ENCODE data around the gene CYTH4. TPM values are rescaled to one million over a fixed set of nuclear protein-coding genes. Genes with fewer than 3 reads are reported as not detected.
"Not testable (repeated sequence)": the region's sequence is repeated elsewhere in the genome, so short reads cannot be mapped to it uniquely, and the experiment has no call there.

CYTH4 gene
- total RNA-seq, 2 experiments from 2014 or later = 30.5 to 34.0 TPM

GRCh38 chr22:37317698-37318210, 35.4 kb downstream of the CYTH4 start:
- Mint-ChIP-seq H3K4me1 (ENCODE audit: low read depth) (peaks cover 21% of the 10 kb centered on the region), H3K27ac (no peak overlapping the region), H3K27me3 (ENCODE audit: low read depth) (no peaks in the 10 kb centered on the region), H3K4me3 (no peak overlapping the region), H3K9me3 (no peaks in the 10 kb centered on the region), H3K36me3 (ENCODE audit: low read depth) (no peaks in the 10 kb centered on the region)
- CTCF ChIA-PET = interaction anchor here (0.7 to 6.7 kb wide), 11 partner anchors 13 to 250 kb away, joined by 3 to 63 read pairs (median 4); partner anchors contain the start of gene ELFN2
- intact Hi-C loops (cut with micrococcal nuclease) = loop anchor here (1.0 to 2.0 kb wide), 4 partner anchors 112 to 275 kb away; no protein-coding TSS in a partner anchor
- DNase-seq = no peak

DNA sequence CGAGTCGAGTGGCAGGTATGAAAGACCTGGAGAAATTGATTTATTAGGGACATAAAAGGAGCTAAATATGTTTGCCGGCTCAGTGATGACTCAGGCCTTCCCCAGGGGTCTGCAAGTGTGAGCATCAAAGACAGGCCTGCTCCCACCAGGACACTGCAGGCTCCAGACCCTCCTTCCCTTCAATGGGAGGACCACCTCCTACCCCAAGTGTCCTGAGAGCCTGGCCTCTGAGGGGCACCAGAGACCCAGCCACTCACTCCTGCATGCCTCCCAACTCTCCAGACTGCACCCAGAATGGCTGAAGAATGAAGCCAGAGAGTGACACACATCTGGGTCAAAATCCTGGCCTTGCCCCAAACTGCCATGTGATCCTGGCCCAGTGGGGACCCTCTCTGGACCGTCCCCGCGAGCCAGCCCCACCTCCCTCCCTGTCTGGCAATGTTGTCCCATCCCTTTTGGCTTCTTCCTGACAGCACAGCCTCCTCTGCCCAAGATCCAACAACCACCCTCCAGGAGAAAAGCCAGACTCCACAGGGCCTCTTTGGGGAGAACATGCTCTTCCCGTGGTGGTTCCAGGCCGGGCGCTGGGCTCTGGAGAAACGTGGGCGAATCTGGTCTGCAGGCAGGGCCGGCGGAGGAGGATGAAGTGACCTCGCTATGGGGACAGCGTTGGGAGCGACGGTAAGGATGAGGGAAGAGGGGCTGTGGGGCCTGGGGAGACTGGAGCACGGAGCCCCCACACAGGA, 36.2 kb downstream of the CYTH4 start:
- CTCF ChIA-PET = interaction anchor here (1.1 to 6.7 kb wide), 8 partner anchors 14 to 187 kb away, joined by 3 to 63 read pairs (median 6); partner anchors contain the start of gene ELFN2
- DNase-seq = no peak
- Mint-ChIP-seq H3K4me3 (no peak overlapping the region), H3K27me3 (ENCODE audit: low read depth) (peaks cover 3% of the 10 kb centered on the region), H3K9me3 (no peaks in the 10 kb centered on the region), H3K36me3 (ENCODE audit: low read depth) (no peaks in the 10 kb centered on the region), H3K27ac (no peak overlapping the region), H3K4me1 (ENCODE audit: low read depth) (peaks cover 21% of the 10 kb centered on the region)
- intact Hi-C loops (cut with micrococcal nuclease) = no loop called here

- CTCF ChIA-PET = no interaction called here
- no peak overlapping the region for H3K27ac Mint-ChIP-seq
- DNase-seq = no peak
- H3K4me1 Mint-ChIP-seq (ENCODE audit: low read depth) = peaks cover 13% of the 10 kb centered on the region
- peaks cover 13% of the 10 kb centered on the region for H3K27me3 Mint-ChIP-seq (ENCODE audit: low read depth)
- H3K4me3 Mint-ChIP-seq = no peak overlapping the region
- no peaks in the 10 kb centered on the region for H3K36me3 Mint-ChIP-seq (ENCODE audit: low read depth)
- intact Hi-C loops (cut with micrococcal nuclease) = no loop called here
- no peaks in the 10 kb centered on the region for H3K9me3 Mint-ChIP-seq
Measured at GRCh38 chr22:37319469-37319868, 37.2 kb downstream of the CYTH4 start.

DNA sequence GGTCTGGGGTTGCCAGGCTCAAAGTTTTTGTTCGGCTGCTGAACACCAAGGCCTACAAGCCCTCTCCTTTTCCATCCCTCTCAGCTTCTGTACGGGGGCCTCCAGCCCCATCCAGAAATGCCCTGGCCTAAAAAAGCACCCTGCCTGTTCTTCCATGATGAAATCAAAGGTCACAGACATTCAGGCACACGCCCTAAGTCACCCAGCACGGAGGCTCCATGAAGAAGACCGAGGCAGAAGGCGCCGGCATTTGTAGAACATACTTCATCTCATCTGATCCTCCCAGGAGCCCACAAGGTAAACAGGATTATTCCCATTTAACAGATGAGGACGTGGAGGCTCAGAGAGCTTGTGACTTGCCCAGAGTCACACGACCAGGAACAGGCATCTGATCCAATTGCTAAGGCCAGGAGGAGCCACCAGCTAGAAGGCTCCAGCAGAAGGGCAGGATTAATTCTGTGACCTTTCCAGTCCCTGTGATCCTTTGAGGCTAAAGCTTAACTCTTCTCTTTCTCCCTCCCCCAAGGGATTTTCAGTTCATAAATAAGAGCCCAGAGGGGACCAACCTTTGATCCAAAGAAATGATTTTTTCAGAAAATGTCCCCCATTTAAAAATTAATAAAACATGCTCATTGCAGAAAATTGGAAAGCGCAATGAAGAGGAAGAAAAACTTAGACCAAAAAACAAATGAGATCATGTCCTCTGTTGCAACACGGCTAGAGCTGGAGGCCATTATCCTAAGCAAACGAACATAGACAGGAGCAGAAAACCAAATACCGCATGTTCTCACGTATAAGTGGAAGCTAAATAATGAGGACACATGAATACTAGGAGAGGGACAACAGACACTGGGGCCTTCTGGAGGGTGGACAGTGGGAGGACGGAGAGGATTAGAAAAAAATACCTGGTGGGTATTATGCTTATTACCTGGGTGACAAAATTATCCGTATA, 38.7 kb downstream of the CYTH4 start:
- Mint-ChIP-seq H3K4me3 (no peak overlapping the region), H3K27me3 (ENCODE audit: low read depth) (peaks cover 18% of the 10 kb centered on the region), H3K36me3 (ENCODE audit: low read depth) (no peaks in the 10 kb centered on the region), H3K9me3 (no peaks in the 10 kb centered on the region), H3K4me1 (ENCODE audit: low read depth) (peaks cover 3% of the 10 kb centered on the region), H3K27ac (no peak overlapping the region)
- intact Hi-C loops (cut with micrococcal nuclease) = no loop called here
- CTCF ChIA-PET = interaction anchor here (1.3 kb wide), 1 partner anchor 138 kb away, joined by 6 read pairs; no protein-coding TSS in a partner anchor
- no peak for DNase-seq

DNA sequence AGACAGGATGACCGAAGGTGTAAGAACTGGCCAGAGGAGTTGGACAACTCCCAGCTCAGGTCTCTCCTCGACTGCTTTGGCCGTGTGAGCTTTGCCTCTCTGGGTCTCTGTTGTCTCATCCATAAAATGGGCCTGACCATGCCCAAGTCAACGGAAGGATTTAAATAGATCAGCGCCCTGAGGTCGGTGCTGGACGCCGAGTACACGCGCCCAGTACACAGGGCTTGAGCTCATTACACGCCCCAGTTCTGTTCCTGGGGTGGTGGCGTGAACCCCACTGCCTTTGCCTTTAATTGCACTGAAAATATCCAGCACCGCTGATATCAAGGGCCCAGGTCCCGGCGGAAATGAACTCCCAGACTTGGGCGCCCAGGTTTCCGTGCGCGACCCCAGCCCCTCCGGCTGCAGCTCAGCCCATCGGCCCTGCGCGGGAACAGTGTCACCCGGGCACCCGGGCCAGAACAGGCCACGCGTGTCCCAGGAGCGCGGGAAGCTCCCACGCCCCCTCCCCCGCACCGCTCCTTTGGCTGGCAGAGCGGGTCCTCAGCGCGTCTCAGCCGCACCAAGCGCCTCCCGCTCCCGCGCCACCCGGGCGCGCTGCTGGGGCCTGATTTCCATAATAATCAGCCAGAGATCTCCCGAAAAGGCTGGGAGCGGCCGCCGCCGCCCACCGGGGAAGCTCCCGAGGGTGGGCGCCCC, 42.2 kb downstream of the CYTH4 start:
- no peaks in the 10 kb centered on the region for H3K9me3 Mint-ChIP-seq
- no peaks in the 10 kb centered on the region for H3K4me1 Mint-ChIP-seq (ENCODE audit: low read depth)
- H3K4me3 Mint-ChIP-seq = no peak overlapping the region
- intact Hi-C loops (cut with micrococcal nuclease) = no loop called here
- no peaks in the 10 kb centered on the region for H3K36me3 Mint-ChIP-seq (ENCODE audit: low read depth)
- DNase-seq = no peak
- peaks cover 35% of the 10 kb centered on the region for H3K27me3 Mint-ChIP-seq (ENCODE audit: low read depth)
- no peak overlapping the region for H3K27ac Mint-ChIP-seq
- CTCF ChIA-PET = interaction anchor here (1.3 kb wide), 2 partner anchors 8 to 133 kb away, joined by 4 to 7 read pairs; no protein-coding TSS in a partner anchor

- peaks cover 36% of the 10 kb centered on the region for H3K27me3 Mint-ChIP-seq (ENCODE audit: low read depth)
- H3K4me1 Mint-ChIP-seq (ENCODE audit: low read depth) = no peaks in the 10 kb centered on the region
- CTCF ChIA-PET = interaction anchor here (1.3 kb wide), 1 partner anchor 8 kb away, joined by 4 read pairs; no protein-coding TSS in a partner anchor
- no peak for DNase-seq
- H3K27ac Mint-ChIP-seq = no peak overlapping the region
- no peaks in the 10 kb centered on the region for H3K9me3 Mint-ChIP-seq
- intact Hi-C loops (cut with micrococcal nuclease) = no loop called here
- no peaks in the 10 kb centered on the region for H3K36me3 Mint-ChIP-seq (ENCODE audit: low read depth)
- H3K4me3 Mint-ChIP-seq = no peak overlapping the region
Measured at GRCh38 chr22:37325039-37325395, 42.7 kb downstream of the CYTH4 start.

GRCh38 chr22:37326726-37327125, 44.4 kb downstream of the CYTH4 start:
- H3K27ac Mint-ChIP-seq = no peak overlapping the region
- CTCF ChIA-PET = no interaction called here
- no peak overlapping the region for H3K4me3 Mint-ChIP-seq
- no peaks in the 10 kb centered on the region for H3K4me1 Mint-ChIP-seq (ENCODE audit: low read depth)
- no peaks in the 10 kb centered on the region for H3K9me3 Mint-ChIP-seq
- no peak for DNase-seq
- intact Hi-C loops (cut with micrococcal nuclease) = no loop called here
- peaks cover 42% of the 10 kb centered on the region for H3K27me3 Mint-ChIP-seq (ENCODE audit: low read depth)
- H3K36me3 Mint-ChIP-seq (ENCODE audit: low read depth) = no peaks in the 10 kb centered on the region

- CTCF ChIA-PET = no interaction called here
- Mint-ChIP-seq H3K4me1 (ENCODE audit: low read depth) (no peaks in the 10 kb centered on the region), H3K9me3 (no peaks in the 10 kb centered on the region), H3K27ac (no peak overlapping the region), H3K4me3 (no peak overlapping the region), H3K27me3 (ENCODE audit: low read depth) (peaks cover 53% of the 10 kb centered on the region), H3K36me3 (ENCODE audit: low read depth) (no peaks in the 10 kb centered on the region)
- intact Hi-C loops (cut with micrococcal nuclease) = no loop called here
- no peak for DNase-seq
Measured at GRCh38 chr22:37328017-37328416, 45.7 kb downstream of the CYTH4 start.

DNA sequence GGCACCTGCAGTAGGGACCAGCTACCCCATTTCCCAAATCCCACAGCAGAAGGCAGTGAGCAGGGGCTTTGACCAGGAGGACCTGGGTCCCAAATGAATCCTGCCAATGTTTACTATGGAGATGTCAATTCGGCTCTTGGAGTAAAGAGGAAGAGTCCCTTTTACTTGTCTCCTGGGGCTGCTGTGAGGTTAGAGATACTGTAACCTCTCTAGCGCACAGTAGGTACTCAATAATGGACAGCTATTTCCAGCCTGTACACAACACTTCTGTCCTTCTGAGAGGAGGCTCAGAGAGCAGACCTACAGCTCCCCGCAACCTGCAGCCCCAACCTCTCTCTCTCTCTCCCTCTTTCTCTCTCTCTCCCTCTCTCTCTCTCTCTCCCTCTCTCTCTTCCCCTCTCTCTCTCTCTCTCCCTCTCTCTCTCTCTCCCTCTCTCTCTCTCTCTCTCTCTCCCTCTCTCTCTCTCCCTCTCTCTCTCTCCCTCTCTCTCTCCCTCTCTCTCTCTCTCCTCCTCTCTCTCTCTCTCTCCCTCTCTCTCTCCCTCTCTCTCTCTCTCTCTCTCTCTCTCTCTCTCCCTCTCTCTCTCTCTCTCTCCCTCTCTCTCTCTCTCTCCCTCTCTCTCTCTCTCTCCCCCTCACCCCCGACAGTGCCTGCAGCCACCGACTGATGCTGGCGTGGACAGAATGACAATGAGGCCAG, 46.4 kb downstream of the CYTH4 start:
- DNase-seq; CTCF ChIA-PET; H3K9me3 Mint-ChIP-seq; H3K4me3 Mint-ChIP-seq; H3K36me3 Mint-ChIP-seq (ENCODE audit: low read depth); H3K4me1 Mint-ChIP-seq (ENCODE audit: low read depth); H3K27ac Mint-ChIP-seq; intact Hi-C loops (cut with micrococcal nuclease): not testable (repeated sequence)
- peaks cover 50% of the 10 kb centered on the region for H3K27me3 Mint-ChIP-seq (ENCODE audit: low read depth)

DNA sequence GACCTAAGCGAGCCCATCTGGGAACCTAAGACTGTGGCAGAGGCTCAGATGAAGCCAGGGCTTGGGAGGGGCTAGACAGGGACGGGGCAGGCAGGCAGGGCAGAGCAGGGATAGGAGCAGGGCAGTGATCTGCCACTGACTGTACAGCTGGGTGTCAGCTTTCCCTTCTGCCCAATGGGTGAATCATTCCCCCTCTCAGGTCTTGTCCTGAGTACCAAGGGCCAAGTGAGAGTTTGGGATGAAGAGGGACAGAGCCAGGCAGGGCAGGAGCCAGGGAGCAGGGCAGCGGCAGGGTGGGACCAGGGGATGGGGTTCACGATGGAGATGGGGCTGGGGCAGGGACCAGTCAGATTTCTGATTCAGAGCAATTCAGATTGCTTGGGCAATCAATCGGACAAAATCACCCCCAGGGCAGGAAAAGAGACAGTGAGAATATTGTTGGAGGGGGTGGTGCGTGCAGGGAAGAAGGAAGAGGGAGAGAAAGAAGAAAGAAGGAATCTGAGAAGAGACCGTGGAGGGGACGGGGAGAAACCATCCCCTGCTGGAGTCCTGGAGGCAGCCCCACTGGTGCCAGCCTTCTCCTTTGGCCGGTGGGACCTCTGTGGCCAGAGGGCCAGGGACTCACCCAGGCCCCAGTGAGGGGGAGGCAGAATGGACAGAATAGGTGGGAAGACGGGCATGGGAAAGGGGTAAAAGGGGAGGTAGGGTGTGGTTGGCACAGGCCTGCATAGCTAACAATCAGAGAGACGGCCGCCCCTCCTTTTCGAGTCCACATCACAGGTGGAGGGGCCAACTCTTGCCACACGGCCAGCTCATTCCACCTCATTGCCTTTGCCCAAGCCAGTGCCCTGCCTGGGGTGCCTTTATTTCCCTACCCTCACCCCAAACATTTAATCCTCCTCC, 47.2 kb downstream of the CYTH4 start:
- no peaks in the 10 kb centered on the region for H3K36me3 Mint-ChIP-seq (ENCODE audit: low read depth)
- CTCF ChIA-PET = interaction anchor here (0.8 to 1.0 kb wide), 3 partner anchors 13 to 25 kb away, joined by 3 to 4 read pairs (median 3); no protein-coding TSS in a partner anchor
- peaks cover 49% of the 10 kb centered on the region for H3K27me3 Mint-ChIP-seq (ENCODE audit: low read depth)

More for the DNA sequence above, 47.2 kb downstream of the CYTH4 start:
- no peak overlapping the region for H3K27ac Mint-ChIP-seq
- DNase-seq = no peak
- H3K4me1 Mint-ChIP-seq (ENCODE audit: low read depth) = peaks cover 6% of the 10 kb centered on the region
- H3K4me3 Mint-ChIP-seq = no peak overlapping the region
- no peaks in the 10 kb centered on the region for H3K9me3 Mint-ChIP-seq
- intact Hi-C loops (cut with micrococcal nuclease) = loop anchor here (5.0 kb wide), 1 partner anchor 128 kb away; no protein-coding TSS in a partner anchor

Data from activated naive CD4-positive, alpha-beta T cell treated with anti-CD3 and anti-CD28 coated beads for 36 hours (primary cell).